Fibroblast of mammary gland (primary cell): ENCODE results near the gene KLF13.

Experiments
- DNase-seq: peaks from one replicate; pipeline ENCODE4 v3.0.0-alpha.2; 2010; ENCODE audit warnings: low read depth
- H3K4me3 ChIP-seq: 2 replicates; pipeline ENCODE4 v1.5.1; 2011; ENCODE audit warnings: low read depth, mild to moderate bottlenecking, low read length, moderate library complexity; ENCODE audit not compliant: control insufficient read depth
- TF ChIP-seq, protein P1 (sequence below): conservative IDR thresholded peaks from 2 replicates; pipeline ENCODE4 v1.5.1; 2011; ENCODE audit warnings: low read depth, low read length, inconsistent platforms; ENCODE audit not compliant: control insufficient read depth, insufficient read depth

KLF13 gene

GRCh38 chr15:31387479-31388118, 61.0 kb downstream of the KLF13 start:
- peak; percentile 35 for DNase-seq
- H3K4me3 ChIP-seq = no peak overlapping the region
- TF ChIP-seq, protein P1, sequence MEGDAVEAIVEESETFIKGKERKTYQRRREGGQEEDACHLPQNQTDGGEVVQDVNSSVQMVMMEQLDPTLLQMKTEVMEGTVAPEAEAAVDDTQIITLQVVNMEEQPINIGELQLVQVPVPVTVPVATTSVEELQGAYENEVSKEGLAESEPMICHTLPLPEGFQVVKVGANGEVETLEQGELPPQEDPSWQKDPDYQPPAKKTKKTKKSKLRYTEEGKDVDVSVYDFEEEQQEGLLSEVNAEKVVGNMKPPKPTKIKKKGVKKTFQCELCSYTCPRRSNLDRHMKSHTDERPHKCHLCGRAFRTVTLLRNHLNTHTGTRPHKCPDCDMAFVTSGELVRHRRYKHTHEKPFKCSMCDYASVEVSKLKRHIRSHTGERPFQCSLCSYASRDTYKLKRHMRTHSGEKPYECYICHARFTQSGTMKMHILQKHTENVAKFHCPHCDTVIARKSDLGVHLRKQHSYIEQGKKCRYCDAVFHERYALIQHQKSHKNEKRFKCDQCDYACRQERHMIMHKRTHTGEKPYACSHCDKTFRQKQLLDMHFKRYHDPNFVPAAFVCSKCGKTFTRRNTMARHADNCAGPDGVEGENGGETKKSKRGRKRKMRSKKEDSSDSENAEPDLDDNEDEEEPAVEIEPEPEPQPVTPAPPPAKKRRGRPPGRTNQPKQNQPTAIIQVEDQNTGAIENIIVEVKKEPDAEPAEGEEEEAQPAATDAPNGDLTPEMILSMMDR = no peak

DNA sequence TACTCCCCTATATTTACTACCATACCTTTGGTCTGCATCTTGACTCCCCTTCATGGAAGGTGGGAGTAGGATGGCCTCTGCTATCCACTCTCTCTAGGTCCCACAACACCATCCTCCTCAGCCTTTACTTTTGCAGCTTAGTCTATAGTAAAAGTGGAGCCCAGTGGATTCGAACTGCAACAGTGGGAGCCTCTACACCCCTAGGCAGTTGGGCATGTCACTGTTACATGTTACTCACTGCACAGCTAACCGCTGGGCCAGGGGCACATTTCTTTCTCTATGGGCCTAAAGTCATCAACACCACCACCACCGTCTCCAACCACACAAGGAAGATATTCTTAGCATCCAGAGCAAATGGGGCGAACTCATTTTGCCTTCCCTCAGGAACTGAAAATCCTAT, 62.9 kb downstream of the KLF13 start:
- TF ChIP-seq, protein P1 = no peak
- no peak for DNase-seq
- H3K4me3 ChIP-seq = no peak overlapping the region

DNA sequence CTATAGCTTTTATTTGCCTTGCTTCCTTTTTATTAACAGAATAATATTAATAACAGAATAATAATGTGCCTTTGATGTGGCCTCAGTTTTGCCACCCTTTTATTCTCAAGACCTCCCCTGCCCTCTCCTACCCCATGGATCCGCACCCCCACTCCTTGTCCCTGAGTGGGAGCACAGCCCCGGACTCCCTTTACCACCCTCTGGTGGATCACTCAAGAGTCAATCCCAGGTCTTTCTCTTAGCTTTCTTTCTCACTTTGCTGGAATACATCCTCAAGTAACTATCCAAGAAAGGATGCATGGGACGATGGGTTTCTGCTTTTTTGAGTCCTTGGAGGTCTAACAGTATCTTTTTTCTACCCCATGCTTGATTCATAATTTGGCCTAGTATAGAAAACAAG, 63.4 kb downstream of the KLF13 start:
- TF ChIP-seq, protein P1 = no peak
- no peak overlapping the region for H3K4me3 ChIP-seq
- DNase-seq = no peak

DNA sequence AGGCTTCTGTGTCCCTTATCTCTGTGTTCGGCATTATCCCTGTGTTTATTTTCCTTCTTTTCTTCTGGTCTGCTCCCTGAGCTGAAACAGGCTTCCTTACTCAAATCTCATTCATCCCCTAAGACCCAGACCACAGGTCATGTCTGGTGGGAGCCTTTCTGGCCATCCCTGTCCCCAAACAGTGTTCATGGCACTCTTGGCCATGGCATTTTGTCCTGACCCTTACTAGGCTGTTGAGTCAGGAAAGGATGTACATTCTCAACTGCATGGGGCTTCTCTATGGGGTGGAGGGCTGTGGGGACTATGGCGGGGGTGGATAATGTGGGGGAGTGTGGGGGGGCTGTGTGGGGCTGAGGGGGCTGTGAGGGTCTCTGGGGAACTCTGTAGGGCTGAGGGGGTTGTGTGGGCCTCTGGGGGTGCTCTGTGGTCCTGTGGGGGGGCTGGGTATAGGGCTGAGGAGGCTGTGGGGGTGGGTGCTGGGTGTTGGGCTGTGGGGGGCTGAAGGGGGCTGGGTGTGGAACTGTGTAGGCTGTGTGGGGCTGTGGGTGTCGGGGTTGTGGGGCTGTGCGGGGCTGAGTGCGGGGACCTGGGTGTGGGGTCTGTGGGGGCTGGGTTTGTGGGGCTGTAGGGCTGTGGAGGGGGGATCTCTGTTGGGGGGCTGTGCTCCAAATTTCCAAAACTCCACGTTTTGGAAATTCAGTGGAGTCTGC, 64.3 kb downstream of the KLF13 start:
- H3K4me3 ChIP-seq = no peak overlapping the region
- TF ChIP-seq, protein P1 = no peak
- no peak for DNase-seq

GRCh38 chr15:31391687-31392671, 65.3 kb downstream of the KLF13 start:
- peak overlapping the region; percentile 69 for H3K4me3 ChIP-seq
- TF ChIP-seq, protein P1 = no peak
- peak; percentile 66 for DNase-seq

- H3K4me3 ChIP-seq = peak overlapping the region; percentile 69
- DNase-seq = no peak
- TF ChIP-seq, protein P1 = no peak
Observed at GRCh38 chr15:31392761-31393401, 66.2 kb downstream of the KLF13 start.
